Parathyroid adenoma (tissue), 2 donors: Measurements from ENCODE around the gene COL26A1.

ENCODE experiments used
- H2AFZ ChIP-seq: fragments of 300-600 bp; sonication (generic); one replicate; pipeline ENCODE4 v1.7.0; 2017; ENCODE audit warnings: antibody characterized with exemption, mild to moderate bottlenecking
- H3K27ac ChIP-seq: fragments of 300-600 bp; sonication (generic); one replicate; pipeline ENCODE4 v1.7.0; 2017
- H3K27me3 ChIP-seq: fragments of 300-600 bp; sonication (generic); one replicate; pipeline ENCODE4 v1.7.0; 2017; ENCODE audit warnings: low read length; ENCODE audit not compliant: control insufficient read depth, insufficient read depth
- H3K36me3 ChIP-seq: fragments of 300-600 bp; sonication (generic); one replicate; pipeline ENCODE4 v1.7.0; 2017; ENCODE audit warnings: low read length; ENCODE audit not compliant: control insufficient read depth, insufficient read depth
- H3K4me1 ChIP-seq: fragments of 300-600 bp; sonication (generic); one replicate; pipeline ENCODE4 v1.7.0; 2017; ENCODE audit warnings: control low read depth
- H3K4me2 ChIP-seq: fragments of 300-600 bp; sonication (generic); one replicate; pipeline ENCODE4 v1.7.0; 2017; ENCODE audit warnings: low read length
- H3K4me3 ChIP-seq: fragments of 300-600 bp; sonication (generic); one replicate; pipeline ENCODE4 v1.7.0; 2017; ENCODE audit warnings: low read depth, low read length
- H3K79me2 ChIP-seq: fragments of 300-600 bp; sonication (generic); one replicate; pipeline ENCODE4 v1.7.0; 2017; ENCODE audit warnings: control low read depth
- H3K9ac ChIP-seq: fragments of 300-600 bp; sonication (generic); one replicate; pipeline ENCODE4 v1.7.0; 2017; ENCODE audit warnings: mild to moderate bottlenecking
- H3K9me3 ChIP-seq: fragments of 300-600 bp; sonication (generic); one replicate; pipeline ENCODE4 v1.7.0; 2017; ENCODE audit warnings: low read length; ENCODE audit not compliant: control insufficient read depth
- TF ChIP-seq, protein P1 (sequence below): fragments of 300-600 bp; sonication (generic); IDR thresholded peaks from one replicate; pipeline ENCODE4 v1.7.0; 2017; ENCODE audit warnings: antibody characterized with exemption, mild to moderate bottlenecking
- donor health status: primary hyperparathyroidism.

Gene COL26A1

DNA sequence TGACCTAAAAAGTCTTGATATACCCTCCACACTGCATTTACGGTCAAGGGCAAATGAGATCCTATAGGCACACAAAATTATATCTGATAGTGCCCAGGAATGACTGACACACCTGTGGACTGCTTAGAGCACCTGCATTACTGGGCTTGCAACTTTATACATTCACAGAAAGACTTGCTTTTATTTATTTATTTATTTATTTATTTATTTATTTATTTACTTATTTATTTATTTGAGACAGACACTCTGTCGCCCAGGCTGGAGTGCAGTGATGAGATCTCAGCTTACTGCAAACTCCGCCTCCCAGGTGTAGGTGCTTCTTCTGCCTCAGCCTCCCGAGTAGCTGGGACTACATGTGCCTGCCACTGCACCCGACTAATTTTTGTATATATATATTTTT lies 34.5 kb upstream of the COL26A1 start:
- Histone ChIP-seq H3K9me3 (no peaks in the 10 kb centered on the region), H2AFZ (no peak overlapping the region), H3K27ac (no peak overlapping the region), H3K4me3 (no peak overlapping the region), H3K79me2 (no peaks in the 10 kb centered on the region), H3K9ac (no peak overlapping the region), H3K36me3 (no peaks in the 10 kb centered on the region), H3K4me1 (peaks cover 7% of the 10 kb centered on the region), H3K27me3 (no peaks in the 10 kb centered on the region), H3K4me2 (no peak overlapping the region)
- TF ChIP-seq, protein P1, sequence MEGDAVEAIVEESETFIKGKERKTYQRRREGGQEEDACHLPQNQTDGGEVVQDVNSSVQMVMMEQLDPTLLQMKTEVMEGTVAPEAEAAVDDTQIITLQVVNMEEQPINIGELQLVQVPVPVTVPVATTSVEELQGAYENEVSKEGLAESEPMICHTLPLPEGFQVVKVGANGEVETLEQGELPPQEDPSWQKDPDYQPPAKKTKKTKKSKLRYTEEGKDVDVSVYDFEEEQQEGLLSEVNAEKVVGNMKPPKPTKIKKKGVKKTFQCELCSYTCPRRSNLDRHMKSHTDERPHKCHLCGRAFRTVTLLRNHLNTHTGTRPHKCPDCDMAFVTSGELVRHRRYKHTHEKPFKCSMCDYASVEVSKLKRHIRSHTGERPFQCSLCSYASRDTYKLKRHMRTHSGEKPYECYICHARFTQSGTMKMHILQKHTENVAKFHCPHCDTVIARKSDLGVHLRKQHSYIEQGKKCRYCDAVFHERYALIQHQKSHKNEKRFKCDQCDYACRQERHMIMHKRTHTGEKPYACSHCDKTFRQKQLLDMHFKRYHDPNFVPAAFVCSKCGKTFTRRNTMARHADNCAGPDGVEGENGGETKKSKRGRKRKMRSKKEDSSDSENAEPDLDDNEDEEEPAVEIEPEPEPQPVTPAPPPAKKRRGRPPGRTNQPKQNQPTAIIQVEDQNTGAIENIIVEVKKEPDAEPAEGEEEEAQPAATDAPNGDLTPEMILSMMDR: no peak

GRCh38 chr7:101330011-101330484 lies 32.6 kb upstream of the COL26A1 start:
- no peaks in the 10 kb centered on the region for H3K9me3 ChIP-seq
- no peak overlapping the region for H3K9ac ChIP-seq
- H3K4me2 ChIP-seq: peak overlapping the region; percentile 44
- peaks cover 7% of the 10 kb centered on the region for H3K4me1 ChIP-seq
- no peak overlapping the region for H3K4me3 ChIP-seq
- no peaks in the 10 kb centered on the region for H3K27me3 ChIP-seq
- H2AFZ ChIP-seq: peak overlapping the region; percentile 84
- H3K79me2 ChIP-seq: no peaks in the 10 kb centered on the region
- no peaks in the 10 kb centered on the region for H3K36me3 ChIP-seq
- peak overlapping the region; percentile 26 for H3K27ac ChIP-seq
- TF ChIP-seq, protein P1: no peak

- TF ChIP-seq, protein P1: no peak
- no peak overlapping the region for H3K4me2 ChIP-seq
- H2AFZ ChIP-seq: no peak overlapping the region
- no peaks in the 10 kb centered on the region for H3K36me3 ChIP-seq
- H3K27me3 ChIP-seq: no peaks in the 10 kb centered on the region
- no peaks in the 10 kb centered on the region for H3K9me3 ChIP-seq
- no peak overlapping the region for H3K27ac ChIP-seq
- H3K79me2 ChIP-seq: no peaks in the 10 kb centered on the region
- H3K4me3 ChIP-seq: no peak overlapping the region
- peaks cover 7% of the 10 kb centered on the region for H3K4me1 ChIP-seq
- no peak overlapping the region for H3K9ac ChIP-seq
These were observed 30.6 kb upstream of the COL26A1 start for GRCh38 chr7:101332026-101332425.

DNA sequence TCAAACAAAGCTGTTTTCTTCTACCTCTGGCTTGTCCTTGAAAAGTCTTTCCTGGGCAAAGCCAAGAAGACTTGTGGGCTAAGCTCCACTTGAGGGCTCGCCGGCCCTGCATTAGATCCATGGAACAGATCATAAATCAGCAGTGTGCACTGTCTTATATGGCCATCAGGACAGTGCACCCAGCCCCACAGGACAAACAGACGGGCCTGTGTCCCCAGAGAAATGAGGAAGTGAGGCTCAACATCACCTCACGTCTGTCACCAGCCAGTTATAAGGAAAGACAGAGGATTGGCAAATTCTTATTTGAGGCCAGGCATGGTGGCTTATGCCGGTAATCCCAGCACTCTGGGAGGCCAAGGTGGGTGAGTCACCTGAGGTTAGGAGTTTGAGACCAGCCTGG lies 28.8 kb upstream of the COL26A1 start:
- no peak overlapping the region for H3K4me3 ChIP-seq
- H3K4me1 ChIP-seq: peaks cover 7% of the 10 kb centered on the region
- H3K9ac ChIP-seq: no peak overlapping the region
- no peak overlapping the region for H3K27ac ChIP-seq
- H3K9me3 ChIP-seq: no peaks in the 10 kb centered on the region
- no peak overlapping the region for H2AFZ ChIP-seq
- H3K79me2 ChIP-seq: no peaks in the 10 kb centered on the region
- no peaks in the 10 kb centered on the region for H3K27me3 ChIP-seq
- H3K4me2 ChIP-seq: no peak overlapping the region
- H3K36me3 ChIP-seq: no peaks in the 10 kb centered on the region
- TF ChIP-seq, protein P1: no peak

- Histone ChIP-seq H3K79me2 (no peaks in the 10 kb centered on the region), H3K27ac (no peak overlapping the region), H3K4me1 (no peaks in the 10 kb centered on the region), H3K36me3 (no peaks in the 10 kb centered on the region), H3K4me3 (no peak overlapping the region), H3K9me3 (no peaks in the 10 kb centered on the region), H3K4me2 (no peak overlapping the region), H3K27me3 (no peaks in the 10 kb centered on the region), H2AFZ (no peak overlapping the region), H3K9ac (no peak overlapping the region)
- TF ChIP-seq, protein P1: no peak
These were observed 22.3 kb upstream of the COL26A1 start for GRCh38 chr7:101340379-101340778.
